GM23248 (cell line): ENCODE measurements around the gene XRN2. TPM values are rescaled to one million over a fixed set of nuclear protein-coding genes. Genes with fewer than 3 reads are reported as not detected.
"Not testable (repeated sequence)": the region's sequence is repeated elsewhere in the genome, so short reads cannot be mapped to it uniquely, and the experiment has no call there.

Experiments used
- DNase-seq: peaks from one replicate; pipeline ENCODE4 v3.0.0-alpha.2; 2015
- H2AFZ ChIP-seq: fragments of 200-600 bp; sonication (generic); 2 replicates; pipeline ENCODE4 v1.6.1; 2016; ENCODE audit warnings: antibody characterized with exemption
- H3F3A ChIP-seq: fragments of 200-600 bp; sonication (generic); 2 replicates; pipeline ENCODE4 v1.6.1; 2016; ENCODE audit warnings: mild to moderate bottlenecking, antibody characterized with exemption, mixed run types; ENCODE audit not compliant: insufficient read depth
- H3K27ac ChIP-seq: fragments of 200-600 bp; sonication (generic); 2 replicates; pipeline ENCODE4 v1.5.1; 2016; ENCODE audit warnings: mild to moderate bottlenecking
- H3K27me3 ChIP-seq: fragments of 200-600 bp; sonication (generic); replicated peaks from 2 replicates; pipeline ENCODE4 v1.6.1; 2016; ENCODE audit warnings: mild to moderate bottlenecking; ENCODE audit not compliant: insufficient read depth
- H3K36me3 ChIP-seq: fragments of 200-600 bp; sonication (generic); 2 replicates; pipeline ENCODE4 v1.6.1; 2016; ENCODE audit warnings: low read depth, mild to moderate bottlenecking
- H3K4me1 ChIP-seq: fragments of 200-600 bp; sonication (generic); 2 replicates; pipeline ENCODE4 v1.6.1; 2016; ENCODE audit warnings: mild to moderate bottlenecking; ENCODE audit not compliant: insufficient read depth
- H3K4me2 ChIP-seq: fragments of 200-600 bp; sonication (generic); one replicate; pipeline ENCODE4 v1.6.1; 2016; ENCODE audit warnings: mild to moderate bottlenecking; ENCODE audit not compliant: unreplicated experiment
- H3K4me3 ChIP-seq: fragments of 200-600 bp; sonication (generic); 2 replicates; pipeline ENCODE4 v1.5.1; 2016; ENCODE audit warnings: mild to moderate bottlenecking
- H3K79me2 ChIP-seq: fragments of 200-600 bp; sonication (generic); 2 replicates; pipeline ENCODE4 v1.6.1; 2016; ENCODE audit warnings: mild to moderate bottlenecking; ENCODE audit not compliant: insufficient read depth
- H3K9ac ChIP-seq: fragments of 200-600 bp; sonication (generic); 2 replicates; pipeline ENCODE4 v1.6.1; 2016; ENCODE audit warnings: mild to moderate bottlenecking
- H3K9me2 ChIP-seq: fragments of 200-600 bp; sonication (generic); 2 replicates; pipeline ENCODE4 v1.6.1; 2016; ENCODE audit warnings: mixed run types, mild to moderate bottlenecking, moderate library complexity; ENCODE audit not compliant: insufficient read depth
- H3K9me3 ChIP-seq: fragments of 200-600 bp; sonication (generic); one replicate; pipeline ENCODE4 v1.6.1; 2017; ENCODE audit warnings: low read depth
- H4K20me1 ChIP-seq: fragments of 200-600 bp; sonication (generic); 2 replicates; pipeline ENCODE4 v1.6.0; 2016; ENCODE audit not compliant: insufficient read depth
- EZH2 ChIP-seq: fragments of 200-600 bp; sonication (generic); IDR thresholded peaks from 2 replicates; pipeline ENCODE4 v1.6.1; 2018; ENCODE audit warnings: antibody characterized with exemption, mild to moderate bottlenecking; ENCODE audit not compliant: insufficient read depth, poor library complexity, severe bottlenecking
- EZH2phosphoT487 ChIP-seq: fragments of 200-600 bp; sonication (generic); IDR thresholded peaks from 2 replicates; pipeline ENCODE4 v1.6.1; 2018; ENCODE audit warnings: antibody characterized with exemption, moderate library complexity, mild to moderate bottlenecking, low read depth; ENCODE audit not compliant: insufficient read depth
- WGBS, 2 experiments: methylation state at CpG; one replicate each; pipeline ENCODE4 v1.1.6; 2015 to 2017; ENCODE audit warnings: low lambda C conversion rate in 2 of 2, low coverage in 1 of 2; ENCODE audit errors: missing lambda C conversion rate in 2 of 2; 5-methylcytosine and 5-hydroxymethylcytosine counted together
- in situ Hi-C: fragments of 300-500 bp; cut with MboI; formaldehyde crosslinking; loops from 2 replicates; pipeline ENCODE4 v1.15.0; 2020
- polyA plus RNA-seq: library from polyadenylated mRNA; unstranded; fragments of >200 nt; fragmentation: Nextera tagmentation; extraction: Ambion mirVana; gene quantifications from 2 replicates; pipeline ENCODE4 v1.2.1, GENCODE V29; 2016
- total RNA-seq: library from RNA; depleted of rRNA; stranded (reverse); fragments of >200 nt; shearing (Covaris generic); gene quantifications from 2 replicates; pipeline ENCODE4 v1.2.3, GENCODE V29; 2014

The XRN2 gene
- total and polyA plus RNA-seq, 2 experiments from 2014 or later, result 55.0 to 78.9 TPM

GRCh38 chr20:21411725-21412124, 108.6 kb downstream of the XRN2 start:
- Histone ChIP-seq H3K9me3 (peaks cover 5% of the 10 kb centered on the region), H3K4me1 (no peaks in the 10 kb centered on the region), H3K79me2 (no peaks in the 10 kb centered on the region), H4K20me1 (no peaks in the 10 kb centered on the region), H3K9ac (no peak overlapping the region), H2AFZ (no peak overlapping the region), H3K9me2 (no peaks in the 10 kb centered on the region), H3K4me3 (no peak overlapping the region), H3K27me3 (peaks cover 37% of the 10 kb centered on the region), H3K4me2 (no peak overlapping the region), H3K36me3 (no peaks in the 10 kb centered on the region), H3K27ac (no peak overlapping the region), H3F3A (no peaks in the 10 kb centered on the region)
- DNase-seq, result no peak
- no peak for TF ChIP-seq EZH2
- no peak for TF ChIP-seq EZH2phosphoT487
- in situ Hi-C loops, result no loop called here

GRCh38 chr20:21413996-21414395, 110.9 kb downstream of the XRN2 start:
- H4K20me1 ChIP-seq, H3K79me2 ChIP-seq, H3K4me3 ChIP-seq, H2AFZ ChIP-seq, in situ Hi-C loops, H3K36me3 ChIP-seq, H3K9me3 ChIP-seq, H3K4me2 ChIP-seq, H3K4me1 ChIP-seq, H3K27ac ChIP-seq, H3K9me2 ChIP-seq, H3F3A ChIP-seq, H3K9ac ChIP-seq, DNase-seq: not testable (repeated sequence)
- peaks cover 38% of the 10 kb centered on the region for H3K27me3 ChIP-seq
- 35 to 46% methylated on average over 3 of the region's 3 CpGs for WGBS, 2 experiments

GRCh38 chr20:21419147-21419546, 116.0 kb downstream of the XRN2 start:
- H3K4me1 ChIP-seq, H3K9me3 ChIP-seq, DNase-seq, H3K9ac ChIP-seq, H3K4me3 ChIP-seq, H3K4me2 ChIP-seq, H4K20me1 ChIP-seq, H3K27ac ChIP-seq, H3K36me3 ChIP-seq, H3K9me2 ChIP-seq, in situ Hi-C loops, H3K79me2 ChIP-seq, H3F3A ChIP-seq, H2AFZ ChIP-seq: not testable (repeated sequence)
- WGBS, 2 experiments, result 10 to 20% methylated on average over 2 of the region's 2 CpGs
- peaks cover 20% of the 10 kb centered on the region for H3K27me3 ChIP-seq

GRCh38 chr20:21421601-21422236, 118.6 kb downstream of the XRN2 start:
- Histone ChIP-seq H3K79me2 (no peaks in the 10 kb centered on the region), H3K4me1 (no peaks in the 10 kb centered on the region), H3K36me3 (no peaks in the 10 kb centered on the region), H3K27ac (no peak overlapping the region), H3K9me3 (no peaks in the 10 kb centered on the region), H3F3A (no peaks in the 10 kb centered on the region), H3K9ac (no peak overlapping the region), H2AFZ (no peak overlapping the region), H3K4me3 (no peak overlapping the region), H3K4me2 (no peak overlapping the region), H3K27me3 (peaks cover 8% of the 10 kb centered on the region), H4K20me1 (no peaks in the 10 kb centered on the region), H3K9me2 (no peaks in the 10 kb centered on the region)
- in situ Hi-C loops, result no loop called here
- no peak for DNase-seq
- no peak for TF ChIP-seq EZH2phosphoT487
- no peak for TF ChIP-seq EZH2
- 50 to 56% methylated on average over 4 of the region's 4 CpGs for WGBS, 2 experiments

- H3K4me3 ChIP-seq, H3K9me2 ChIP-seq, H3K36me3 ChIP-seq, H3K4me2 ChIP-seq, H3K9me3 ChIP-seq, H2AFZ ChIP-seq, H3K27me3 ChIP-seq, H3K79me2 ChIP-seq, H4K20me1 ChIP-seq, H3K4me1 ChIP-seq, H3K27ac ChIP-seq, H3F3A ChIP-seq, DNase-seq, in situ Hi-C loops, H3K9ac ChIP-seq: not testable (repeated sequence)
- 28 to 63% methylated on average over 1 of the region's 1 CpG for WGBS, 2 experiments
Observed at GRCh38 chr20:21423712-21424111, 120.6 kb downstream of the XRN2 start.
